Measurements from ENCODE around the gene TSPAN5.

TSPAN5 gene

DNA sequence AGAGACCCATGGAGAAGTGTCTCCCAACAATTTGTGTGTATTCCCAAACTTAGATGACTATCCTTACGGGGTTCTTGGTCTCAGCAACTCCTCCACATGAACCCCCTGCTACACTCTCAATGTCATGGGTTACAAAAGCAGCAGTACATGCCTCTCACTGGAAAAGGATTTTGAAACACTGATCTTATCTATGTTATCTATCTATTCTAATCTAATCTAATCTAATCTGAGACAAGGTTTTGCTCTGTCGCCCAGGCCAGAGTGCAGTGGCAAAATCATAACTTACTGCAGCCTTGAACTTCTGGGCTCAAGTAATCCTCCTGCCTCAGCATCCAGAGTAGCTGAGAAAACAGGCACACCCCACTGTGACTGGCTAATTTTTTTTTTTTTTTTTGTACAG lies 19.3 kb downstream of the TSPAN5 start:
- H3K4me3 ChIP-seq (ENCODE audit: low read length): no peak overlapping the region
- no peak for TF ChIP-seq CTCF (conservative IDR thresholded peaks at IDR 0.05; ENCODE audit: low read length)

DNA sequence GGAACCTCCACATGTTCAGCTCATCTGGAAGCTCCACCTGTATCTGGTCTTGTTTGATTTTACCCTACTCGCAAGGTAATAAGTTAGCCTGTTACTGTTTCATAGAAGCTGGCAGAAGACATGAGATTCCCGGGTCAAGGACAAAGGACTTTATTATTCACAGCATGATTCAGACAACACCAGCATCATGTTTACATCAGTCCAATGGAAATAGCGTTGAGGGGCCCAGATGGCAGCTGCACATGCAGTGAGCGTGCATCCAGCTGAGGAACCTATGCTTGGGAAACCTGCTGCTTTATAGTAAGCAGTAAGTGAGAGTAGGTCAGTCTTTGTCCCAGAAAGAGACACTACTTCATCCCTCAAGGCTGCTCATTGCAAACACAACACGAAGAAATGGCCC lies 19.8 kb downstream of the TSPAN5 start:
- TF ChIP-seq CTCF (conservative IDR thresholded peaks at IDR 0.05; ENCODE audit: low read length): no peak
- no peak overlapping the region for H3K4me3 ChIP-seq (ENCODE audit: low read length)
- DNase-seq (ENCODE audit: low read depth): no peak

More for the DNA sequence above, 19.3 kb downstream of the TSPAN5 start:
- no peak for DNase-seq (ENCODE audit: low read depth)

GRCh38 chr4:98634061-98634460 lies 24.4 kb downstream of the TSPAN5 start:
- H3K4me3 ChIP-seq (ENCODE audit: low read length): no peak overlapping the region
- no peak for DNase-seq (ENCODE audit: low read depth)
- TF ChIP-seq CTCF (conservative IDR thresholded peaks at IDR 0.05; ENCODE audit: low read length): no peak

DNA sequence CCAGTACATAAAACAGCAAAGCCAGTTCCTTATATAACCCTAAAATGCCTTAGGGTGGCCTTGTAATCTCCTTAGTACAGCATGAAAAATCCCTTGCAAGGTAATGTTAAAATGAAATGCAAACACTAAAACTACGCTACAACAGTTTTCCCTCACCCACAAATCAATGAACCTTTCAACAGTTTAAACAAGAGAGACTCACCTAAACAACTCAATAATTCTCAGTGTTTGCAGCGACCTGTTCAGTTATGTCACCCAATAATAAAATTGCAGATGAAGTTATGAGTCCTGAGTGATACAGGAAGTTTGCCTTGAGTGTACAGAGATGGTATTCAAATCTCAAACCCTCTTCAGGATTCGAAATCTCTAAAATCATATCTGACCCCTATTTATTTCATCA lies 25.3 kb downstream of the TSPAN5 start:
- TF ChIP-seq CTCF (conservative IDR thresholded peaks at IDR 0.05; ENCODE audit: low read length): no peak
- no peak for DNase-seq (ENCODE audit: low read depth)
- no peak overlapping the region for H3K4me3 ChIP-seq (ENCODE audit: low read length)

DNA sequence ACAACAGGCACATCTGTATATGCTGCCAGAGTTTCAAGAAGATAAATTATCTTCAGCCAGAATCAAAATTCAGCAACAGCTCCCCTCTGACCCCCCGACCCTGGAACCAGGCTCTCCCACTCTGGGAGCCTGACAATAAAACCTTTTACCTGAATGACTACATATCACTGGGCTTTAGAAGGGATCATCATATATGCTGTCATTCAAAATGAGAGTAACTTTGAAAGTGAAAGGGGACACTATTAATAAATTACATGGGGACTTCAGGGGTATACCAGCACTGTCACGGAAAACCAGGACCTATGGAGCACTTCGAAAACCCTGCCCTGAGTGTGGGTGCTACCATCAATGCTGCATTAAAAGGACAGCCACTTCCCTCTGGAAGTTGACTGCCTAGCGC lies 26.2 kb downstream of the TSPAN5 start:
- no peak for DNase-seq (ENCODE audit: low read depth)
- no peak overlapping the region for H3K4me3 ChIP-seq (ENCODE audit: low read length)

DNA sequence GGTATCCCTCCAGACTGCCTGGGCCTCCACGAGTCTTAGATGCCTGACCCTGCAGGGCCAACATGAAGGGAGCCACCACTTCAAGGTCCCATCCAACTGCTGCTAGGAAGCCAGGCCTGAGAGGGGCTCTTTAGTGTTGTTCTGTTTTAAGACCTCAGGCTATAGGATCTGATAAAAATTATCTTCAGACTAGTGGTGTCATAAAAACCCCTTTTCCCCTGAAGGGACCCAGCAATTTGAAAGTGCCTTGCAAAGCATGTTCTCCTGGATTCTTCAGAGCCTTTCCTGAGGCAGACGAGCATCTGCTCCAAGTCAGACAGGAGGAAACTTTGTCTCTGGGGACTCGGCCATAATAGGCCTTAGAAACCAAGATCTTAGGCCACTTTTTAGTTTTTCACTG lies 26.9 kb downstream of the TSPAN5 start:
- no peak overlapping the region for H3K4me3 ChIP-seq (ENCODE audit: low read length)
- DNase-seq (ENCODE audit: low read depth): no peak
- no peak for TF ChIP-seq CTCF (conservative IDR thresholded peaks at IDR 0.05; ENCODE audit: low read length)

More for the DNA sequence above, 26.2 kb downstream of the TSPAN5 start:
- no peak for TF ChIP-seq CTCF (conservative IDR thresholded peaks at IDR 0.05; ENCODE audit: low read length)

DNA sequence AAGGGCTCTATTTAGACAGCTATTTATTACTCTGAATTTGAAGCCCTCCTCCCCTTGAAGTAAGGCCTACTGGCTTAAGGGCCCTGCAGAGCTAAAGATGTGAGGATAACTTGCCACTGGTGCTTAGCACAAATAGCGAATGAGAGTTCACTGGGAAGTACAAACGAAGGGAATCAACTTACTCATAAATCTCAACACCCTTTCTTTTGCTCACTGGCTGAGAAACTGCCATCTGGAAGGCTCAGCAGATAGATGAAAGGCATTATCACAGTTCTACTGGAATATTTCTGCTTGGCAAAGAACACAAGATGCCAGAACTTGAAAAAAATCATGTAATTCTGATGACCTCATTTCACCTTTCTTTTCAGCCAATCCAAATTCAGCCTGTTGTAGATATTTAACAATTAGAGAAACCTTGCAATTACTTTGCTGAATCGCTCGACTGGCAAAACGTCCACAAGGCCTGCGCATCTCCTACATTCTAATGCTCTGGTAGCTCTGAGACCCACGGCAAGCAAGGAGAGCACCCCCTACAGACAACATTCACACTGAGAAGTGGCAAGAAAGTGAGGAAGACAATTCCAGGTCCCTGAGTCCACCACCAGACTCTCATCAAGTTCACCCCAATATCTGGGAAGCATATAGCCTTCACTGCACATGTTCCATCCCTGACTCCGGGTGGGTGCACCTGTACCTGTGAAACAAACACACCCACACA lies 27.5 kb downstream of the TSPAN5 start:
- no peak for DNase-seq (ENCODE audit: low read depth)
- peak; percentile 2; the same call in 1 of the 2 replicates for TF ChIP-seq CTCF (conservative IDR thresholded peaks at IDR 0.05; ENCODE audit: low read length)
- no peak overlapping the region for H3K4me3 ChIP-seq (ENCODE audit: low read length)

Measured in AG10803 (cell line).